Dedifferentiated amniotic fluid mesenchymal stem cell (primary cell): Measurements from ENCODE around the gene HNRNPH2.

ENCODE experiments used
- DNase-seq: peaks from one replicate; pipeline ENCODE4 v3.0.0-alpha.2; 2016; ENCODE audit errors: extremely low spot score

The HNRNPH2 gene, protein sequence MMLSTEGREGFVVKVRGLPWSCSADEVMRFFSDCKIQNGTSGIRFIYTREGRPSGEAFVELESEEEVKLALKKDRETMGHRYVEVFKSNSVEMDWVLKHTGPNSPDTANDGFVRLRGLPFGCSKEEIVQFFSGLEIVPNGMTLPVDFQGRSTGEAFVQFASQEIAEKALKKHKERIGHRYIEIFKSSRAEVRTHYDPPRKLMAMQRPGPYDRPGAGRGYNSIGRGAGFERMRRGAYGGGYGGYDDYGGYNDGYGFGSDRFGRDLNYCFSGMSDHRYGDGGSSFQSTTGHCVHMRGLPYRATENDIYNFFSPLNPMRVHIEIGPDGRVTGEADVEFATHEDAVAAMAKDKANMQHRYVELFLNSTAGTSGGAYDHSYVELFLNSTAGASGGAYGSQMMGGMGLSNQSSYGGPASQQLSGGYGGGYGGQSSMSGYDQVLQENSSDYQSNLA

DNA sequence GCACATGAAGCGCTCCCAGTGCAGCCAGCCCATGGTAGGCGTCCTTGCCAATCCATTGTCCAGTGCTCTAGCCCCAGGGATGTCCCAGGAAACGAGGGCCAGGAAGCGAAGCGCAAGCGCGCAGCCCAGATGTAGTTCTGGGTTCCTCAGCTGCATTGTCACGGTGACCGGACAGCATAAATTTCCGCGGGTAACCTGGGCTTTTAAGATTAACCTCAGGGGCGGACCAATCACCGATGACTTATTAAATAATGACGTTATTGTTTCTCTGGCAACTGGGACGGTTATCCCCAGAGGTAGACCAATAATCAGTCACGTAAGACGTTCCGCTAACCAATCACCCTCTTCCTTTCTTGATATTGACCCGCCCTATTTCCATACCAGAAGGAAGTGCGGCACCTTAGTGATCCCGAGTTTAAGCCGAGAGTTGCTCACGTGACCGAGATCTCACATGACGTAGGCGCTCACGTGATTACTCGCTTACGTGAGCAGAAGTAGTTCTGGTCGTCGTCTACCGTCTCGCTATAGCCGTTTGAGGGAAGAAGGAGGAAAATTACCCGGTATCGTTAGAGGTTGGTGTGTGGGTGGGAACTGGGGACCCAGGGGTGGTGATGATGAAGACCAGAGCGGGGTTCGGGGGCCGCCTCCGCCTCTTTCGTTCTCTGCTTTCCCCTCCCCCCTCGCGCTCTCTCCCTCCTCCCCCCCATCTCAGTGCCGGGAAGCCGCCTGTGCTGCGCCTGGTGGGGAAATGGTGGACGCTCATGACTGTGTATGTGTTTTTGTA, at the start of gene HNRNPH2, which contains the start of gene GLA:
TSS of gene HNRNPH2 (plus strand) at position 475 of the 784 bp plus-strand sequence. CDS start 3,767 bp downstream, outside the sequence.
TSS of gene GLA (minus strand) at position 178 of the 784 bp plus-strand sequence. CDS start at position 156, 22 bp downstream.
- DNase-seq: peak; percentile 97

DNA sequence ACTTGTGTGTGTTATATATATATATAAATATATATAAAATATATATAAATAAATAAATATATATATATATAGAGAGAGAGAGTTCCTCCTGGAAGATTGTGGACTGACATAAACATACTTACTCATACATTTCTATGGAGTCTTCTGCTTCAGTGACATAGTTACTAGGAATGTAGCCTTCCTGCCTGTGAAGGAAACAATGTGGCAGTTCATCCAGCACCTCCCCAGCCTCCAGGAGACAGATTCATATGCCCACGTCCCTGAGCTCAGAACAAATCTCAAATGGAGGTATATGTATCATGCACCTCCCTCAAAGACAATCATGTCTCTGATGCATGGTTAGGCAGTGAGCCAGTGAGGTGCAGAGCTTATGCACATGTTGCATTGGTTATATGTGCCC, 48.1 kb upstream of the HNRNPH2 start:
- DNase-seq: no peak

DNA sequence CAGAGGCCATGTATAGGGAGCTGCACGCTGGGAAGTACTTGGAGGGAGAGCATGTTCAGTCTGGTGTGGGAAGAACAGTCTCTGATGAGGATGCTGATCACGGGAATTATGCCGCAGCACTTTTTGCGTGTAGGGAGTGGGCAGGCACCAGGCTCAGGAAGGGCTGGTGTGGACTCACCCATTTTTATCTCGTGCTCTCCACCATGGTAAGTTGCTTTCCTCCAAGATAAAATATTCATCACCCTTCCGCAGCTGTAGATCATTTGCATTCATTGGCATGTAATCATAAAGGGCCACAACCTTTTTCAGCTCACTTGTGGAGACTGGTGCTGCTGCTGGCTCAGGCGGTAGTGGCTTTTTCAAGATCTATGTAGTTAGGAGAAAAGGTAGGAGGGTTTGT, 47.6 kb upstream of the HNRNPH2 start:
- DNase-seq: no peak

DNA sequence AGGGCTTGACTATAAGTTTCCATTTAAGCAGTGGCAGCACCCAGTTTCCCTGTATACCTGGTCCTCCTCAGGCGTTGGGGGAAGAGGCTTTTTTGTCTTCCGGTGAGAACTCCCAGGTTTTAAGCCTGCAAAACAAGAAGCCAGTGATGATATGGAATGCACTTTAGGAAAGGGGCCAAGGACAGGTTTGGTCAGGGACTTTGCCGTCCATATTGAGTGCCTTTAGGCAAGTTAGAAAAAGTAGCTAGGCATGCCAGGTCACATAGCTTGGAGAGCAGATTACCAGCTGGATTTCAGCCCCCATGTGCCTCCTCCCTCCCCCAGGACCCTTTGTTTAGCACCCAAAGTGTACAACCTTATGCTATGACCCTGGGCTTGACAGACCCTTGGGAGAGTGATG, 45.9 kb upstream of the HNRNPH2 start:
- DNase-seq: no peak

DNA sequence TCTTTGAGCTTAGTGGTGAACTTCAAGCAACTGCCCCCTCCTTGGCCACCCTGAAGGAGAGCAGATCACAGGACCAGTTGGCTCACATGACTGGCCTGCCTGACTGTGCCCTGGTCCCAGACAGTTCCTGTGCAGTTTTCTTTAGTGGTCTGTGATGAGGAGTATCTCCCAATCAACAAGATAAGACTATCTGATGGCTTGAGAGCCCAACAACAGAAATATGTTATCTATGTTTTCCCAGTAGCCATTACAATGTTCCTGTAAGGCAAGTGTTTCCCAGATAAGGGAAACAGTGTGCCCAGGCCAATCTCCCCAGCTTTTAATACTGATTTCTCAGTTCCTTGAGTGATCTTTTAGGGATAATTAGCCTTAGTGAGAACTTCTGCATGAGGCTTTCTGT, 45.3 kb upstream of the HNRNPH2 start:
- DNase-seq: no peak

DNA sequence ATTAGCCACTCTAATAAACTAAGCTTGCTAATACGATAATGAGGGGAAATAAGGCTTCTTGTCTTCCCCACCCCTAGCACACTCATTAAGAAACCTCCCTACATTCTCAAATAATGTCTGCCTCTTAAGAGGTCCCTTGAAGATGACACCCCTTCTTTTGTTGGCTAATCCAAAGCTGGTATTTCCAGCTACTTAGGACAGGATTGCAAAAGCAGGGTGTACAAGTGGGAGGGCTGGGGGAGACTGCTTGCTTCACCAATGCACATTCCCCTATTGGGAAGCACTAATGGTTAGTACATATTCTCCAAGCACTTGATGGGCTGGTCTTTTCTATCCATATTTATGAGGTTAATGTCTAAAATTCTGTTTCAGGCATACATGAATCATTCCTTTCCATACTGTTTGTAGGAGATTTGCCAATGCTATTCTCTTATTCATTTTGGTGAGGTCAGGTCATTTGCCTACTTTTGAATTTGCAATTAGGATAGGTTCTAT, 42.7 kb upstream of the HNRNPH2 start:
- DNase-seq: no peak

DNA sequence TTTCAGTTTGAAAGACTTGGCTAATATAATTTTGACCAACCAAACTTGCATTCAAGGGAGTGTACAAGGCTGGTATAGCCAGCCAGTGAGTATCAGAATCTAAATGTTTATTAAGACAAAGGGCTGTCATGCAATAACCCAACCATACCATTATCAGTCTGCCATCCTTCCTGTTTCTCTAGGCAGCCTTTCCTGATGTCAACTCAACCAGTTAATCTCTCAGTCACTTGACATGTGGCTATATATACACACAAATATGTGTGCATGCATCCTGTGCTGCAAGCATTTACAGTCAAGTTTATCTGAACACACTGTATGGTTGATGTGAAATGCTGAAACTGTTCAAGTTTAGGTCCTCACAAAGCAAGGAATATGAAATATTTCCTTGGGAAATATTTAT, 39.2 kb upstream of the HNRNPH2 start:
- DNase-seq: no peak

DNA sequence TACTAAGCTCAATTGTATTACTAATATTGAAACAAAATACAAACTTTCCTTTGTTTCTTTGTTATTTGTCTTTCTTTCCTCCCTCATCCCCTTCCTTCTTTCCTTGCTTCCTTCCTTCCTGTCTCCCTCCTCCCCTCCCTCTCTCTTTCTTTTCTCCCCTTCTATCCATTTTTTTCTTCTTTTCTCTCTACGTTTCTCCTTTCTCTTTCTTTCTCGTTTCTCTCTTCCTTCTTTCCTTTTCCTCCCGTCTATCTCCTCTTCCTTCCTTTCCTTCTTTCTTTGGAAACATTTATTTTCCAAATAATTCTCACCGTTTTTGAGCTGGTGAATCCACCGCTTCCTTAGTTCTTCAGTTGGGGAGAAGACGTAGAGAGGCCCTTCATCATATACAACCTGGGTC, 38.3 kb upstream of the HNRNPH2 start:
- no peak for DNase-seq

DNA sequence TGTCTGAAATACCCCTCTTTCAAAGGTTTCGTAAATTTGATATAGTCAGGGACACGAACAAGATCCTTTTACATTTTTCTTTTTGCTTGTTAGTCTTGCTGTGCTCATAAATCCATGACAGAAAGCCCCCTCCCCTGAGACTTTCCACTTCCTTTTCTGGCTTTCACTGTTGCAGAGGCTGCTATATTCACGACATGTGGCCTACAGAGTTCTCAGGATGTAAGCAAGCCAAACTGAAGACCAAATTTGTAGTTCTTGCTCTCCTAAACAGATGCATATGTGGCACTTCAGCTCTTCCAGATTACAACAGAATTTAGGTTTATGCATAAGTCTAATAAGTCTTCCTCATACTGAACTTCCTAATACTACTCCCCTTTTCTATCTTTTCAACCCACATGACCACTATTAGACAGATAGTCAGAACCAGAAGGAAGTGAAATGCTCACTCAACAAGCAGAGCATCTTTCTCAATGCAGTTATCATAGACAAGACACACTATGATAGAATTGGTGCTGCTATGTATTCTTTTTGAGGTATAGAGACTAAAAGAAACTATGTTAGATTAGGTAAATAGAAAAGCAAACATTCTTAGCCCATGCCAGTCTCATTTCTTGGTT, 37.0 kb upstream of the HNRNPH2 start:
- DNase-seq: no peak

DNA sequence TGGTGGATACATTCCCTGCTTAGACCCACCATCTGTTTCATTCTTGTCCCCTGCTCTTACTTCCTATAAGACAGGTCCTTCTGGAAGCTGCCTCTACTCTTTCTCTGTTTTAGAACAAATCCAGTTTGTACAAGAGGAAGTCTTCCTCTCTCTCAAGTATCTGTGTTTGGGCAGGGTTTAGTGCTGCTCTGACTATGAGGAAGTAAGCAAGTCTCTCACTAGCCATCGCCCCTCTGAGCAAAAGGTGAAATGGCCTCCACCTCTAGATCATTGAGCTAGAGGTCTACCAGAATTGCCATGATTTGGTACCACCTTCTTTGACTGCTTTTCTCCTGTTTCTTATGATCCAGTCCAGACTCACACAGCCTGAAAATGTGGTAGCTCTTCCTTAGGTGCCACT, 30.5 kb upstream of the HNRNPH2 start:
- DNase-seq: no peak

DNA sequence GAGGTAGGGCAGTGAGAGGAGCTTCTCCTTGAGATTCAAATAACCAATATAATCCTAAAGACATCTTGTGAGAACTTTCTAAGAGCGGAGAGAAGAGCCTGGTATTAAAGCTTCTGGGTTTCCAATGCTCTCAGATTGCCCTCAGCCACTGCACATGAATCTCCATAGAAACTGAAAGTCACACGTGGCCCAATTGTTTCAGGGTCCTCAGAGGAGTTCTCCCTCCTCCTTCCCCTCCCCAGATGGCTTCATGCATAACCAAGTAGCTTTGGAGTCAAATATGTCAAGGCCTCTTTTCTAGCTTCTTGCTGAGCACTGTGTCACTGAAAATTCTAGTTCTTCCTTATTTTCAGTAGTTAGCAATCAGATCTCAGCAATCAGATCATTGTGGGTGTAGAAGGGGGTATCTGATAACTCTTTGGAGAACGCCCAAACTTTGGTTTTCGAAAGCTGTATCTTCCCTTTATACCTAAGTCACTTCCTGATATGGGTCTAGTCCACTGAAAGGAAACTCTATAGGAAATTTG, 24.3 kb upstream of the HNRNPH2 start:
- DNase-seq: no peak

DNA sequence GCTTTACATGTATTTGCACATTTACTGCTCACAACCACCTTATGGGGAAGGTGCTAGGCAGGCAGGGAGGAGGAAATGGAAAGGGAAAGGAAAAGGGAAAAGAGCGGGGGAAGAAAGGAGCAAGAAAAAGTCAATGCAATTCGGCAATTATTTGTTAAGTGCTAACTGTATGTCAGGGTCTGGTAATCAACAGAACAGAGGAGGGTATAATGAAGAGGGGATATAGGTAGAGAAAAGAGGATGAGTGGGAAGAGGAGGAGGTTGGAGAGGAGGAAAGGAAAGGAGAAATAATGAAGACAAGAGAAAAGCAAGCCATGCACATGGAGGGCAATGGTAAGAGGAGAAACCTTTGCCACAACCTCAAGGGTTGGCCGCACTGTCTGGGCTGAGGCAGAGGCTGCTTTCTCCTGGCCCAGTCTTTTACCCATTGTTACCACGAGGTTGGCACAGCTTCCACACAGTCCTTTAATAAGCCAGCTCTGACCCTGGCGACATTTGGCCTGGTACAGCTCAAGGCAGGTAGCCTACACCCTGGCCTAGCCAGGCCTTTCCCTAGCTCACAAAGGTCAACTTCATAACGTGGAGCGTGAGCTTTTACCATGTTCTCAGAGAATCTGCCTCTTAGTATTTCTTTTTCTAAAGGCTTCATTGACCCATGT, 22.9 kb upstream of the HNRNPH2 start:
- no peak for DNase-seq

DNA sequence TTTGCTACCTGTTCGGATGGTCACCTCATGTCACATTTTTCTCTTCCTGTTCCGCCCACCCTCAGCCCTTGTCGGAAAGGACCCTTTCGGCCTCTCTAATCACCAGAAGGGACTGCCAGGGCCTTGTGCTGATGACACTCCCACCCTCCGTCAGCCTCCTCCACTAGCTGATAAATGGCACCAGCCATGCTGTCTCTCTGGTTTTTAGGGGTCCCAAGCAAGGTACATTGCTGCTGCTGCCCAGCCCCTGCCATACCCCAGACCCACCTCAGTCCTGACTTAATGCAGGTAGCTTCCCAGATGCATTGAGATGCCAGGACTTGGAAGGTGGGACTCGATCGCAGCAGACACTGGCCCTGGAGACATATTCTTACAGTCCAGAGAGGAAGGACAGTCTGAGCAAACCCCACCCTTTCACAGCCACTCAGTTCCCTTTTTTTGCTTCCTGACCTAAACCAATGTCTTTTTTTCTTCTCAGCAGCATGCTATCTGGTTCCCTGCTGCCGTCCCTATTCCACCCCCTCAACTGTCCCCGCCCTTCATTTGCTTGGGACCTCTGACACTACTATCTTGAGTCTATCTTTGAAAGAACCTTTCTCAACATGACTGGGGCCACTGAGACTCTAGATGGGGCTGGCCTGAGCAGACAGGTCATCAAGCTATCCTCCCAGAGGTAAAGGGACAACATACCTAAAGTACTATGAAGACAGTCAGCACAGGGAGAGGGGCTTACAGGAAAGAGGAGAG, 22.1 kb upstream of the HNRNPH2 start, which contains the start of gene BTK:
TSS of gene BTK (minus strand) at position 397 of the 747 bp plus-strand sequence. CDS start 10,907 bp downstream, outside the sequence.
- DNase-seq: no peak

DNA sequence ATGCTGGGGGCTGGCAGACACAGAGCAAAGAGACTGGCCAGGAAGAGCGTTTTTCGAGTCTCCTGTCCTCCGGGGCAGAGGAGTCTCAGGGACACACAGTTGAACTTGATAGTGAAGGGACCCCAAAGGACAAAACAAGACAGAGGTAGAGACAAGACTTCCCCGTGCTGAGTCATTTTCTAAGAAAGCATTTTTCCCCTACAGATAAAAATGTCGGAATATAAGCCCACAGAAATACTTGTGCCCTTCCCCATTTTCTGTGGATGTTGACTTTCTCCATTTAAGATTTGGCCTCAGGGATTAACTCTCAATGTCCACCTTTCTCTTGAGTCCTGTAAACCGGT, 21.5 kb upstream of the HNRNPH2 start:
- no peak for DNase-seq

DNA sequence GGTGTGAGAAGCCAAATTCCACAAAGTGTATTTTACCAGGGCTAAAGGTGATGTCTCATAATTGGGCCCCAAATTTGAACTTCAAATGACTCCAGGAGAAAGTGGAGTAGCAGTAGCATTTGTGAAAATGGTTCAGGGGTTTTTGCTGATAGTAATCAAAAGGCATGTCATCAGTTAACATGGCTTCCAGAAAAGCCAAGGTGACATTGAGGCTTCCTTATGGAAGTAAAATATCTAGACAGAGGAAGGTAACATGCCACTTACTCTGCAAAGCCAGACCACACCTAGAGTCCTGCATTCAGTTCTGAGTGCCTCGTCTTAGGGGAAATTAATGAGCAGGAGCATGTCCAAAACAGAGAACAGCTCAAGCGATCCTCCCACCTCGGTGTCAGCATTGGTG, 19.4 kb upstream of the HNRNPH2 start:
- DNase-seq: no peak

DNA sequence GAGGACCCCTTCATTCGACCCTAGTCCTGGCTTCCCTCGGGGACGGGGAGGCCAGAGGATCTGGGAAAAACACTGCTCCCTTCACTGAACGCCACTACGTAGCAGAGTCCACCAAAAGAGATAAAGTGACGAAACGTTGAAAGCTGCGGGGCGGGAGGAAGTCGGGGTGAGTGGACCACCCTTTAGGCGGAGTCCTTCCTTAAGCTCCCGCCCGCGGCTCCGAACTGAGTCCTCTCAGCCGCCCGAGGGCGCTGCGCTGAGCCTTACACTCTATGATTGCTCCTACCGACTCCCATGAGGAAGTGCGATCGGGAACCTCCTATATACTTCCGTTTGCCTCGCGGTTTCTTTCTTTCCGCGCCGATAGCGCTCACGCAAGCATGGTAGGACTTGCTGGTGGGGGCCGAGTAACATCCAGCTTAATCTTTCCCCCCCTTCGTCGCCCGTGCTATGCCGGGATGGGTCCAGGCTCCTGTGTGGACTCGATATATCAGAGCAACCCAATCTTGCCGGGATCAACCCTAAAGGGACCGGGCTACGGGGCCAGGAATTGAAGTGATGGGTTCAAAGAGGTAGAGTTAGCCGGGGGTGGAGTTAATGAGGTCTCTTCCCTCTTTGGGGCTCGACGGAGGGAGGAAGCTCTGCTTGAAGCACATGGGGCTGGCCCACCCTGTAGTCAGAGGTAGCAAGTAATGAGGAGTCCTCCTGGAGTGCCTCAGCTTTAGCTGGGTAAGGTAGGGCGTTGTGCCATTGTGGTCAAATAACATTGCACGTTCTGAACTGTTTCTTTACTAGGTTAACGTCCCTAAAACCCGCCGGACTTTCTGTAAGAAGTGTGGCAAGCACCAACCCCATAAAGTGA, 17.1 kb upstream of the HNRNPH2 start, which contains the start of gene RPL36A:
TSS of gene RPL36A (plus strand) at position 348 of the 862 bp plus-strand sequence. CDS start at position 381, 33 bp downstream.
- DNase-seq: peak; percentile 81

DNA sequence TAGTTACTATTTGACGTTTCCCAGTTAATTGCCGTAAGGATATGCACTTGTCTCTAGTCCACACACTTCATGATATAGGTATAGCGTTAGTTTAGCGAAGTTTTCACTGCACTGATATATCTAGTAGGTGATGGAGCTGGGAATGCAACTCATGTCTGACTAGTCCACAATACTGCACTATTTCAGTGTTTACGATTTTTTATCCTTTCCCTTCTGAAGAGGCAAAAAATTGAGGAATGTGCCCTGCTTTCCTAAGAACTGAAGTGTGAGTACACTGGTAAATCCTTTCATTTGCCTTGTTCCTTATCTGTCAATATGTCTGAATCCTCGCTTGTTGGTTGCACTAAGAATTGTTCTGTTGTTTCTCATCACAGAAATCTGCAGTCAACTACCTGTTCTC, 16.2 kb upstream of the HNRNPH2 start:
- DNase-seq: no peak

DNA sequence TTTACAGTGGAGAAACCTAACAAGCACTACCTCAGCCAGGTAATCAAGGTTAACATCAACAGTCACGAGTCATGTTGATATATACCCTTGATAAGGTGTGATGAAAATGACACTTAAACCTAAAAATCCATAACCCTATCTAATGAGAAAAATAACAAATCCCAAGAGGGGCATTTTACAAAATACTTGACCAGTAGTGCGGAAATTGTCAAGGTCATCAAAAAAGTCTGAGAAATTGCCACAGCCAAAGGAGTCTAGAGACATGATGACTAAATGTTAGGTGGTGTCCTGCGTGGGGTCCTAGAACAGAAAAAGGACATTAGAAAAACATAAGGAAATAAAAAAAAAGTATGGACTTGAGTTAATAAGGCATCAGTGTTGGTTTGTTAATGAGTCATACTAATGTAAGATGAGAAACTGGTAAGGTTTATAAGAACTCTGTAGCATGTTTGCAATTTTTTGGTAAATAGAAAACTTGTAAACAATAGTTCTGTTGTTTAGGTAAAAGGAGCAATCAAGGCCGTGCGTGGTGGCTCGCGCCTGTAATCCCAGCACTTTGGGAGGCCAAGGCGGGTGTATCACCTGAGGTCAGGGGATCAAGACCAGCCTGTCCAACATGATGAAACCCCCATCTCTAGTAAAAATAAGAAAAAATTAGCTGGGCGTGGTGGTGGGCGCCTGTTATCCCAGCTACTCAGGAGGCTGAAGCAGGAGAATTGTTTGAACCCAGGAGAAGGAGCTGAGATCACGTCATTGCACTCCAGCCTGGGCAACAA, 14.3 kb upstream of the HNRNPH2 start:
- no peak for DNase-seq

DNA sequence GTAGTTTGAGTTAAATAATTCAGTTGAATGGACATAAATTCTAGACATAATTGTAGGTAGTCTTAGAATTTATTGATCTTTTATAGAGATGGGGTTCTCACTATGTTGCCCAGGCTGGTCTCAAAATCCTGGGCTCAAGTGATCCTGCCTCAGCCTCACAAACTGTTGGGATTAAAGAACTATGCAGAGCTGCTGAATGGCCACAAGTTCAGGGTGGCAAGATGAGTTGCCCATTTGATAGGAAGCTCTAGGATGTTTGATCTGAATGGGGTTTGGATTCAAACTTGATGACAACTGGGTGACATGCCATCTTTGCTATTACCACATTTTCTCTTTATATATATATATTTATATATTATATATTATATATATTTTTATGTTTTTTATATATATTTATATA, 13.7 kb upstream of the HNRNPH2 start:
- no peak for DNase-seq
